Measurements from ENCODE around the gene BARHL1.

The BARHL1 gene

DNA sequence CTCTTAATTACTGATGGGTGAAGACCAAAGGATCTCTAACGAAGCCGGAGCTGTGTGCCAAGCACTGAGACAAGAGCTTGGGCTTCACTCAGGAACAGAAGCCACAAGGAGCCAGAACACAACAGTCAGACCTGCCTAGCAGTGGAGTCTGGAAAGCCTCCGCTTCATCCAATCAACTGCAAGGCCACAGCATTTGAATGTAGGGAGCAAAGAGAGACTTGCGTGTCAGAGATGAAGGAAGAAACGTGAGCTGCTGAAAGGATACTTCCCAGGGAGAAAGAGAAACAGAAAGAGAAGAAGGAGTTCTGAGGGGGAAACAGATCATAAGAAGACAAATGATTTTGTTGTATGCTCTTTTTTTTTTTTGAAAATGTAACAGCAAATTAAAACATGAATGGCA is 43.9 kb downstream of the BARHL1 start:
- TF ChIP-seq CTCF (IDR thresholded peaks at IDR 0.05), result no peak
- H3K27me3 ChIP-seq, result no peaks in the 10 kb centered on the region
- H3K4me3 ChIP-seq, result no peak overlapping the region
- no peak overlapping the region for H3K27ac ChIP-seq
- no peak for DNase-seq
- intact Hi-C loops (cut with DNase I; ENCODE audit: low total_unique reads), result no loop called here
- no peaks in the 10 kb centered on the region for H3K9me3 ChIP-seq
- peaks cover 71 to 89% (median 74%) of the 10 kb centered on the region in 3 donors for H3K36me3 ChIP-seq
- no peaks in the 10 kb centered on the region for H3K4me1 ChIP-seq

GRCh38 chr9:132627106-132627505 is 44.7 kb downstream of the BARHL1 start:
- Histone ChIP-seq H3K27me3 (no peaks in the 10 kb centered on the region), H3K4me1 (no peaks in the 10 kb centered on the region), H3K27ac (no peak overlapping the region), H3K36me3 (peaks cover 71 to 92% (median 71%) of the 10 kb centered on the region in 3 donors), H3K4me3 (no peak overlapping the region), H3K9me3 (no peaks in the 10 kb centered on the region)
- TF ChIP-seq CTCF (IDR thresholded peaks at IDR 0.05), result no peak
- no peak for DNase-seq
- intact Hi-C loops (cut with DNase I; ENCODE audit: low total_unique reads), result no loop called here

- no peak for DNase-seq
- TF ChIP-seq CTCF (IDR thresholded peaks at IDR 0.05), result no peak
- Histone ChIP-seq H3K27me3 (no peaks in the 10 kb centered on the region), H3K4me1 (no peaks in the 10 kb centered on the region), H3K4me3 (no peak overlapping the region), H3K36me3 (peaks cover 66 to 87% (median 68%) of the 10 kb centered on the region in 3 donors), H3K9me3 (no peaks in the 10 kb centered on the region), H3K27ac (no peak overlapping the region)
- intact Hi-C loops (cut with DNase I; ENCODE audit: low total_unique reads), result no loop called here
Measured at GRCh38 chr9:132627594-132627993, 45.2 kb downstream of the BARHL1 start.

GRCh38 chr9:132628746-132629145 is 46.3 kb downstream of the BARHL1 start:
- no peak for DNase-seq
- Histone ChIP-seq H3K27ac (no peak overlapping the region), H3K9me3 (no peaks in the 10 kb centered on the region), H3K36me3 (peaks cover 61 to 76% (median 61%) of the 10 kb centered on the region in 3 donors), H3K4me1 (no peaks in the 10 kb centered on the region), H3K4me3 (no peak overlapping the region), H3K27me3 (no peaks in the 10 kb centered on the region)
- intact Hi-C loops (cut with DNase I; ENCODE audit: low total_unique reads), result no loop called here
- TF ChIP-seq CTCF (IDR thresholded peaks at IDR 0.05), result no peak

- no peak for TF ChIP-seq CTCF (IDR thresholded peaks at IDR 0.05)
- H3K4me3 ChIP-seq, result no peak overlapping the region
- peaks cover 54 to 64% (median 56%) of the 10 kb centered on the region in 3 donors for H3K36me3 ChIP-seq
- no peaks in the 10 kb centered on the region for H3K9me3 ChIP-seq
- H3K27me3 ChIP-seq, result no peaks in the 10 kb centered on the region
- intact Hi-C loops (cut with DNase I; ENCODE audit: low total_unique reads), result no loop called here
- no peak for DNase-seq
- no peak overlapping the region for H3K27ac ChIP-seq
- H3K4me1 ChIP-seq, result no peaks in the 10 kb centered on the region
Measured at GRCh38 chr9:132630116-132630515, 47.7 kb downstream of the BARHL1 start.

- intact Hi-C loops (cut with DNase I; ENCODE audit: low total_unique reads), result no loop called here
- peaks cover 49 to 66% (median 49%) of the 10 kb centered on the region in 3 donors for H3K36me3 ChIP-seq
- no peaks in the 10 kb centered on the region for H3K4me1 ChIP-seq
- TF ChIP-seq CTCF (IDR thresholded peaks at IDR 0.05), result no peak
- no peaks in the 10 kb centered on the region for H3K27me3 ChIP-seq
- no peak overlapping the region for H3K27ac ChIP-seq
- no peak overlapping the region for H3K4me3 ChIP-seq
- DNase-seq, result no peak
- no peaks in the 10 kb centered on the region for H3K9me3 ChIP-seq
Measured at GRCh38 chr9:132630811-132631210, 48.4 kb downstream of the BARHL1 start.

Data from tibial artery (tissue), 4 donors.